HK-2 (cell line): Measurements from ENCODE around the gene TMEM151A.

Experiments
- DNase-seq: peaks from one replicate; pipeline ENCODE4 v3.0.0-alpha.2; 2018; ENCODE audit not compliant: unreplicated experiment

Gene TMEM151A

GRCh38 chr11:66336234-66337102 is 44.8 kb downstream of the TMEM151A start, which contains the start of gene RIN1:
Gene RIN1 (minus strand): TSS chr11:66336434. CDS start chr11:66336402, 32 bp downstream.
- peak; percentile 89 for DNase-seq

- DNase-seq: no peak
Measured at GRCh38 chr11:66337103-66337899, 45.6 kb downstream of the TMEM151A start.

GRCh38 chr11:66338276-66339161 is 46.8 kb downstream of the TMEM151A start:
- DNase-seq: no peak

- no peak for DNase-seq
Measured at GRCh38 chr11:66339162-66339675, 47.5 kb downstream of the TMEM151A start.

GRCh38 chr11:66339686-66340483 is 48.2 kb downstream of the TMEM151A start:
- DNase-seq: no peak

GRCh38 chr11:66340596-66341501 is 49.2 kb downstream of the TMEM151A start:
- DNase-seq: no peak

GRCh38 chr11:66341502-66342126 is 49.9 kb downstream of the TMEM151A start:
- DNase-seq: no peak

GRCh38 chr11:66343176-66343575 is 51.5 kb downstream of the TMEM151A start:
- DNase-seq: no peak

- peak; percentile 86 for DNase-seq
Measured at GRCh38 chr11:66344550-66345315, 53.0 kb downstream of the TMEM151A start, which contains the start of gene BRMS1. Gene BRMS1 (minus strand): TSS chr11:66345104. CDS start chr11:66342234, 2,870 bp downstream.

GRCh38 chr11:66345316-66345649 is 53.6 kb downstream of the TMEM151A start:
- DNase-seq: no peak
